GM12874 (cell line): ENCODE data around the gene PLEKHO2.

Experiments used
- CTCF ChIP-seq: IDR thresholded peaks from 2 replicates; pipeline ENCODE4 v1.5.1; 2011; ENCODE audit warnings: low read depth, mild to moderate bottlenecking, control low read depth, low read length, moderate library complexity; ENCODE audit not compliant: insufficient read depth

Gene PLEKHO2

GRCh38 chr15:64842096-64842939 lies 603 bp downstream of the PLEKHO2 start:
- no peak for TF ChIP-seq CTCF

- TF ChIP-seq CTCF, result no peak
These were observed 1.4 kb downstream of the PLEKHO2 start for GRCh38 chr15:64842986-64843561.

- no peak for TF ChIP-seq CTCF
These were observed 2.3 kb downstream of the PLEKHO2 start for GRCh38 chr15:64843991-64844390.

GRCh38 chr15:64844576-64845145 lies 2.9 kb downstream of the PLEKHO2 start:
- TF ChIP-seq CTCF, result no peak

GRCh38 chr15:64845183-64845611 lies 3.5 kb downstream of the PLEKHO2 start:
- TF ChIP-seq CTCF, result no peak

GRCh38 chr15:64845831-64846595 lies 4.3 kb downstream of the PLEKHO2 start:
- TF ChIP-seq CTCF, result no peak

GRCh38 chr15:64847016-64847415 lies 5.3 kb downstream of the PLEKHO2 start:
- no peak for TF ChIP-seq CTCF
